Measurements from ENCODE around the gene RBPJ.

Gene RBPJ

GRCh38 chr4:26321373-26322221 lies 783 bp downstream of the RBPJ start:
- Histone ChIP-seq H3K79me2 (ENCODE audit: low read length) (peaks cover 58% of the 10 kb centered on the region), H3K4me3 (ENCODE audit: low read length) (peak overlapping the region; percentile 88), H3K9ac (ENCODE audit: low read length) (peak overlapping the region; percentile 73), H3K27ac (ENCODE audit: low read length) (no peak overlapping the region), H3K9me3 (replicated peaks; ENCODE audit: insufficient read depth, low read length) (no peaks in the 10 kb centered on the region), H4K20me1 (ENCODE audit: insufficient read depth, low read length) (peaks cover 13% of the 10 kb centered on the region; the same call in 1 of the 2 replicates), H2AFZ (ENCODE audit: low read length) (peak overlapping the region; percentile 70), H3K36me3 (replicated peaks; ENCODE audit: insufficient read depth, low read length) (no peaks in the 10 kb centered on the region), H3K27me3 (replicated peaks; ENCODE audit: insufficient read depth, low read length) (no peaks in the 10 kb centered on the region), H3F3A (ENCODE audit: insufficient read depth, low read length) (peaks cover 19% of the 10 kb centered on the region), H3K9me2 (replicated peaks; ENCODE audit: insufficient read depth, low read length) (no peaks in the 10 kb centered on the region), H3K4me1 (ENCODE audit: low read length) (no peaks in the 10 kb centered on the region), H3K4me2 (ENCODE audit: low read depth, low read length) (peak overlapping the region; percentile 96)
- peak; percentile 29 for DNase-seq
- TF ChIP-seq EZH2 (optimal IDR thresholded peaks at IDR 0.05; ENCODE audit: low read depth, low read length), result no peak
- no peak for TF ChIP-seq EZH2phosphoT487 (IDR thresholded peaks at IDR 0.05; ENCODE audit: low read length)
- no peak for TF ChIP-seq CTCF (IDR thresholded peaks at IDR 0.05; ENCODE audit: low read length)

DNA sequence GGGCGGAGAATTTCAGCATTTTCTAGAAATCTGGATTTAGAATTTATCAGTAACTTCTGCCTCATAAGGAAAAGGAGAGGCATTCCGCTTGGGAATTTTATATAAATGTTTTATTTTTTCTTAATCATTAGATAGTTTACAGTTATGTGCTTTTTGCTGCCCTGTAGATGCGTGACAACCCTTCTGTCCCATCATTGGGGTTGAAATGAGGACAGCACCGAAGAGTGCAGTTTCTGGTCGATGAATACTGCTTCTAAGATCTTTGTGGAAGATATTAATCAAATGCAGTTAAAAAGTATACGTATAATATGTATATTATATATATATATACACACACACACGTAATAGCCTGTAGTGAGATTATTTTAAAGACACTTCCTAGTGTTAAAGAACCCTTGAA lies 1.5 kb downstream of the RBPJ start:
- Histone ChIP-seq H3K9me2 (replicated peaks; ENCODE audit: insufficient read depth, low read length) (no peaks in the 10 kb centered on the region), H3K4me3 (ENCODE audit: low read length) (peak overlapping the region; percentile 88), H3K36me3 (replicated peaks; ENCODE audit: insufficient read depth, low read length) (no peaks in the 10 kb centered on the region), H3K4me1 (ENCODE audit: low read length) (no peaks in the 10 kb centered on the region), H3K9ac (ENCODE audit: low read length) (peak overlapping the region; percentile 73; the same call in 1 of the 2 replicates), H3K79me2 (ENCODE audit: low read length) (peaks cover 65% of the 10 kb centered on the region), H2AFZ (ENCODE audit: low read length) (no peak overlapping the region), H3F3A (ENCODE audit: insufficient read depth, low read length) (peaks cover 19% of the 10 kb centered on the region), H3K27me3 (replicated peaks; ENCODE audit: insufficient read depth, low read length) (no peaks in the 10 kb centered on the region), H3K4me2 (ENCODE audit: low read depth, low read length) (peak overlapping the region; percentile 96), H3K9me3 (replicated peaks; ENCODE audit: insufficient read depth, low read length) (no peaks in the 10 kb centered on the region), H3K27ac (ENCODE audit: low read length) (no peak overlapping the region), H4K20me1 (ENCODE audit: insufficient read depth, low read length) (peaks cover 17% of the 10 kb centered on the region; the same call in 1 of the 2 replicates)
- no peak for DNase-seq
- TF ChIP-seq CTCF (IDR thresholded peaks at IDR 0.05; ENCODE audit: low read length) (no peak), EZH2phosphoT487 (IDR thresholded peaks at IDR 0.05; ENCODE audit: low read length) (no peak), EZH2 (optimal IDR thresholded peaks at IDR 0.05; ENCODE audit: low read depth, low read length) (no peak)

GRCh38 chr4:26323821-26324220 lies 3.0 kb downstream of the RBPJ start:
- Histone ChIP-seq H3K4me3 (ENCODE audit: low read length) (no peak overlapping the region), H3K9ac (ENCODE audit: low read length) (no peak overlapping the region), H3K27me3 (replicated peaks; ENCODE audit: insufficient read depth, low read length) (no peaks in the 10 kb centered on the region), H3K9me2 (replicated peaks; ENCODE audit: insufficient read depth, low read length) (no peaks in the 10 kb centered on the region), H3K36me3 (replicated peaks; ENCODE audit: insufficient read depth, low read length) (no peaks in the 10 kb centered on the region), H3K27ac (ENCODE audit: low read length) (no peak overlapping the region), H4K20me1 (ENCODE audit: insufficient read depth, low read length) (peaks cover 25% of the 10 kb centered on the region; the same call in 1 of the 2 replicates), H3F3A (ENCODE audit: insufficient read depth, low read length) (peaks cover 13% of the 10 kb centered on the region), H3K4me1 (ENCODE audit: low read length) (no peaks in the 10 kb centered on the region), H3K9me3 (replicated peaks; ENCODE audit: insufficient read depth, low read length) (no peaks in the 10 kb centered on the region), H2AFZ (ENCODE audit: low read length) (no peak overlapping the region), H3K79me2 (ENCODE audit: low read length) (peaks cover 80% of the 10 kb centered on the region), H3K4me2 (ENCODE audit: low read depth, low read length) (no peak overlapping the region)
- TF ChIP-seq EZH2 (optimal IDR thresholded peaks at IDR 0.05; ENCODE audit: low read depth, low read length), result no peak
- TF ChIP-seq CTCF (IDR thresholded peaks at IDR 0.05; ENCODE audit: low read length), result no peak
- TF ChIP-seq EZH2phosphoT487 (IDR thresholded peaks at IDR 0.05; ENCODE audit: low read length), result no peak
- no peak for DNase-seq

Measured in MM.1S (cell line).